ENCODE data around the gene PLPPR5.

PLPPR5 gene

GRCh38 chr1:98842241-98842640 lies 162.4 kb downstream of the PLPPR5 start:
- no peaks in the 10 kb centered on the region for H4K20me1 ChIP-seq (ENCODE audit: insufficient read depth, low read length)
- H3K9ac ChIP-seq (ENCODE audit: low read length): no peak overlapping the region
- H3K4me2 ChIP-seq (ENCODE audit: low read length): no peak overlapping the region
- no peaks in the 10 kb centered on the region for H3K9me2 ChIP-seq (ENCODE audit: low read depth, low read length)
- H3K79me2 ChIP-seq (ENCODE audit: insufficient read depth, low read length): no peaks in the 10 kb centered on the region
- no peaks in the 10 kb centered on the region for H3K27me3 ChIP-seq (ENCODE audit: insufficient read depth, low read length)
- H3F3A ChIP-seq (ENCODE audit: insufficient read depth, low read length): no peaks in the 10 kb centered on the region
- H3K9me3 ChIP-seq (ENCODE audit: low read length): no peaks in the 10 kb centered on the region
- no peak overlapping the region for H2AFZ ChIP-seq (ENCODE audit: low read length)
- H3K27ac ChIP-seq (ENCODE audit: low read depth, low read length, poor library complexity, severe bottlenecking): no peak overlapping the region
- no peaks in the 10 kb centered on the region for H3K4me1 ChIP-seq (ENCODE audit: insufficient read depth, low read length, severe bottlenecking)
- H3K36me3 ChIP-seq (ENCODE audit: insufficient read depth, low read length): no peaks in the 10 kb centered on the region
- no peak overlapping the region for H3K4me3 ChIP-seq (ENCODE audit: low read depth, low read length, poor library complexity, severe bottlenecking)
- TF ChIP-seq CTCF (IDR thresholded peaks at IDR 0.05; ENCODE audit: low read length): no peak
- no peak for TF ChIP-seq EZH2 (IDR thresholded peaks at IDR 0.05; ENCODE audit: borderline replicate concordance, low read length)
